Measurements from ENCODE around the gene INTS11. TPM values are rescaled to one million over a fixed set of nuclear protein-coding genes. Genes with fewer than 3 reads are reported as not detected.

INTS11 gene
- total and polyA plus RNA-seq, 9 of the 15 experiments (the other 6 are each of a cell fraction or from before 2014, with no cell fraction given) = 3.6 to 183 (median 110) TPM

- TF ChIP-seq PRDM10 (IDR thresholded peaks at IDR 0.05; ENCODE audit: partially characterized antibody) (no peak), SIN3A (IDR thresholded peaks at IDR 0.05; ENCODE audit: borderline replicate concordance in 2 of 2, control insufficient read depth in 1 of 2, low read depth in 2 of 2, low read length in 2 of 2) (0 out of 4 replicates have a peak, but pooled peaks of 1 of the 2 experiments have one; percentile 7), POLR2G (IDR thresholded peaks at IDR 0.05; ENCODE audit: low read depth, low read length) (0 out of 2 replicates have a peak, but pooled peaks have one; percentile 13)
Measured at GRCh38 chr1:1292851-1293250, 31.6 kb downstream of the INTS11 start (continued).

- Histone ChIP-seq H3K4me1 (replicated peaks in 1 of 2; ENCODE audit: control insufficient read depth in 2 of 2, insufficient read depth in 2 of 2, low read length in 2 of 2) (peaks cover 5 to 81% of the 10 kb centered on the region in 2 experiments; a peak in 3 of 5 replicates), H2AFZ (ENCODE audit: low read depth, low read length) (no peak overlapping the region), H3K9me1 (ENCODE audit: control insufficient read depth, insufficient read depth, low read length) (peaks cover 8% of the 10 kb centered on the region), H4K20me1 (replicated peaks; ENCODE audit: control insufficient read depth, insufficient read depth, low read length) (peaks cover 16% of the 10 kb centered on the region; the same call in 1 of the 2 replicates), H3K79me2 (ENCODE audit: control insufficient read depth, insufficient read depth, low read length) (no peaks in the 10 kb centered on the region), H3K4me3 (no peak overlapping the region), H3K27ac (ENCODE audit: extremely low read depth, low read depth, low read length) (no peak overlapping the region), H3K9ac (ENCODE audit: insufficient read depth in 1 of 2, low read depth in 2 of 2, low read length in 2 of 2) (no peak overlapping the region), H3K4me2 (ENCODE audit: insufficient read depth, low read length) (no peak overlapping the region), H3K27me3 (ENCODE audit: control insufficient read depth in 2 of 2, insufficient read depth in 2 of 2, low read length in 2 of 2) (peaks cover under 1 to 14% of the 10 kb centered on the region in 2 experiments; a peak in 3 of 5 replicates), H3K9me3 (replicated peaks; ENCODE audit: control insufficient read depth, insufficient read depth, low read depth, low read length) (no peaks in the 10 kb centered on the region), H3K36me3 (ENCODE audit: control insufficient read depth, insufficient read depth, low read length) (peaks cover 10% of the 10 kb centered on the region; the same call in 1 of the 3 replicates)
- CTCF ChIA-PET (ENCODE audit: low intra/inter-chr PET ratio) = interaction anchor here (0.5 to 1.3 kb wide), 4 partner anchors 170 to 404 kb away, joined by 4 to 6 read pairs (median 6); no protein-coding TSS in a partner anchor
- 77% methylated on average over 8 of the region's 9 CpGs for WGBS (ENCODE audit: insufficient coverage, low coverage, missing lambda C conversion rate)
- BruUV-seq (replicated peaks) = no TSS peak
- intact Hi-C loops (cut with micrococcal nuclease) = loop anchor here (2.0 to 10.0 kb wide), 2 partner anchors 176 to 308 kb away; partner anchors contain the start of genes C1orf159 and PERM1
- POLR2A ChIA-PET = interaction anchor here (0.6 to 1.5 kb wide), 7 partner anchors 12 to 24 kb away, joined by 3 to 6 read pairs (median 3); partner anchors contain the start of gene SCNN1D
- ATAC-seq (no peak), FAIRE-seq (no peak), DNase-seq (ENCODE audit: extremely low read depth in 1 of 4, low spot score in 3 of 4) (no peak)
- in situ Hi-C loops (cut with MboI) = no loop called here
- TF ChIP-seq FOSL1 (tag; conservative IDR thresholded peaks at IDR 0.05) = no peak
- no peak for TF ChIP-seq ELK1 (CRISPR knock-in tag; IDR thresholded peaks at IDR 0.05)
- TF ChIP-seq SIN3A (IDR thresholded peaks at IDR 0.05; ENCODE audit: borderline replicate concordance in 2 of 2, control insufficient read depth in 1 of 2, low read depth in 2 of 2, low read length in 2 of 2) = 0 out of 4 replicates have a peak, but pooled peaks of 1 of the 2 experiments have one; percentile 2
Measured at GRCh38 chr1:1292442-1292779, 32.0 kb downstream of the INTS11 start.

Data from K562 (cell line).